Sigmoid colon (tissue), 7 donors: ENCODE data around the gene SH3TC1. TPM values are rescaled to one million over a fixed set of nuclear protein-coding genes. Genes with fewer than 3 reads are reported as not detected.

Experiments
- DNase-seq: peaks from one replicate; pipeline ENCODE4 v3.0.0-alpha.2; 2019
- H3K27ac ChIP-seq, 4 donors: fragments of 200-600 bp; sonication (generic); one replicate each; pipeline ENCODE4 v1.5.1; 2016 to 2019; ENCODE audit warnings: mild to moderate bottlenecking in 1 of 4
- H3K27me3 ChIP-seq, 3 donors: fragments of 200-600 bp; sonication (generic); one replicate each; pipeline ENCODE4 v1.5.1; 2019; ENCODE audit warnings: mild to moderate bottlenecking in 1 of 3
- H3K36me3 ChIP-seq, 4 donors: fragments of 200-600 bp; sonication (generic); one replicate each; pipeline ENCODE4 v1.5.1; 2016 to 2019
- H3K4me1 ChIP-seq, 4 donors: fragments of 200-600 bp; sonication (generic); one replicate each; pipeline ENCODE4 v1.5.1; 2017 to 2019
- H3K4me3 ChIP-seq, 4 donors: fragments of 200-600 bp; sonication (generic); one replicate each; pipeline ENCODE4 v1.5.1; 2017 to 2019; ENCODE audit warnings: mild to moderate bottlenecking in 2 of 4, moderate library complexity in 1 of 4
- H3K9me3 ChIP-seq, 4 donors: fragments of 200-600 bp in 3 of 4; sonication (generic) in 3 of 4; one replicate each; pipeline versions ENCODE4 v1.5.1 to v1.6.1; 2013 to 2019
- EP300 ChIP-seq, 4 donors: sonication (generic); formaldehyde crosslinking; IDR thresholded peaks; one replicate each; pipeline ENCODE4 v1.6.1; 2017; ENCODE audit warnings: antibody characterized with exemption in 4 of 4
- POLR2A ChIP-seq, 2 donors: fragments of 450-650 bp; IDR thresholded peaks; one replicate each; pipeline ENCODE4 v1.6.1; 2016; ENCODE audit warnings: antibody characterized with exemption in 2 of 2, mild to moderate bottlenecking in 2 of 2, moderate library complexity in 2 of 2
- POLR2AphosphoS5 ChIP-seq, 4 donors: sonication (generic); formaldehyde crosslinking; IDR thresholded peaks; one replicate each; pipeline ENCODE4 v1.6.1; 2017; ENCODE audit warnings: antibody characterized with exemption in 4 of 4
- WGBS, 2 donors: extraction: QIAGEN DNeasy Blood & Tissue Kit; methylation state at CpG; one replicate each; pipeline ENCODE4 v1.1.7; 2013; 5-methylcytosine and 5-hydroxymethylcytosine counted together
- intact Hi-C: fragments of 100-400 bp; cut with DNase I; formaldehyde crosslinking; loops from one replicate; pipeline ENCODE4 v1.15.1; 2023
- polyA plus RNA-seq, 3 donors: library from polyadenylated mRNA; stranded (reverse); fragments of 200-250 nt; gene quantifications; one replicate each; pipeline ENCODE4 v1.2.3, GENCODE V29; 2013
- total RNA-seq, 4 donors: library from RNA; depleted of rRNA; stranded (reverse); fragments of >200 nt; gene quantifications; one replicate each; pipeline ENCODE4 v1.1.0, GENCODE V29; 2016
- TF ChIP-seq, protein P1 (sequence below), 4 experiments: fragments of 450-650 bp in 3 of 4; fragments of 200-600 bp in 1 of 4; IDR thresholded peaks; one replicate each; pipeline ENCODE4 v1.5.1; 2016 to 2019; ENCODE audit warnings: antibody characterized with exemption in 4 of 4, mild to moderate bottlenecking in 3 of 4, moderate library complexity in 2 of 4
- donor health status: healthy with polysubstance abuse.
- donor health status: Bipolar disorder and iron deficiency.
- donor health status: healthy.

Gene SH3TC1
- total and polyA plus RNA-seq, 7 donors, result 3.0 to 24.4 (median 7.8) TPM

DNA sequence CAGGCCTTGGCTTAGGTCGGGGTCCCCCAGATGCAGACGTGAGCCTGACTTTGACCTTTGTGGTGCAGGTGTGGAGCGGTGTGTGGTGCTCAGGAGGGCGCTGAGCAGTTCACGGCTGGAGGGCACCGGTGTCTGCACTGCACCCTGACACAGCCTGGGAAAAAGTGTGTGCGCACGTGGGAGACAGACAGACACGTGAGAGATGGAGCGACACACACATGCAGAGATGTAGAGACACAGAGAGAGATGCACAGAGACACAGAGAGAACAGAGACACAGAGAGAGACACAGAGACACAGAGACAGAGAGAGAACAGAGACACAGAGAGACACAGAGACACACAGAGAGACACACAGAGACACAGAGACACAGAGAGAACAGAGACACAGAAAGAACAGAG lies 64.3 kb downstream of the SH3TC1 start:
- no peaks in the 10 kb centered on the region for H3K27me3 ChIP-seq
- H3K4me1 ChIP-seq, result peaks cover 0 to 30% (median 19%) of the 10 kb centered on the region in 4 donors
- H3K4me3 ChIP-seq, result no peak overlapping the region
- DNase-seq, result no peak
- H3K27ac ChIP-seq, result no peak overlapping the region
- H3K36me3 ChIP-seq, result no peaks in the 10 kb centered on the region
- intact Hi-C loops, result no loop called here
- H3K9me3 ChIP-seq, result no peaks in the 10 kb centered on the region
- 66 to 85% methylated on average over 10 of the region's 10 CpGs for WGBS, 2 donors
- no peak for TF ChIP-seq POLR2A (IDR thresholded peaks at IDR 0.05)
- TF ChIP-seq, protein P1, sequence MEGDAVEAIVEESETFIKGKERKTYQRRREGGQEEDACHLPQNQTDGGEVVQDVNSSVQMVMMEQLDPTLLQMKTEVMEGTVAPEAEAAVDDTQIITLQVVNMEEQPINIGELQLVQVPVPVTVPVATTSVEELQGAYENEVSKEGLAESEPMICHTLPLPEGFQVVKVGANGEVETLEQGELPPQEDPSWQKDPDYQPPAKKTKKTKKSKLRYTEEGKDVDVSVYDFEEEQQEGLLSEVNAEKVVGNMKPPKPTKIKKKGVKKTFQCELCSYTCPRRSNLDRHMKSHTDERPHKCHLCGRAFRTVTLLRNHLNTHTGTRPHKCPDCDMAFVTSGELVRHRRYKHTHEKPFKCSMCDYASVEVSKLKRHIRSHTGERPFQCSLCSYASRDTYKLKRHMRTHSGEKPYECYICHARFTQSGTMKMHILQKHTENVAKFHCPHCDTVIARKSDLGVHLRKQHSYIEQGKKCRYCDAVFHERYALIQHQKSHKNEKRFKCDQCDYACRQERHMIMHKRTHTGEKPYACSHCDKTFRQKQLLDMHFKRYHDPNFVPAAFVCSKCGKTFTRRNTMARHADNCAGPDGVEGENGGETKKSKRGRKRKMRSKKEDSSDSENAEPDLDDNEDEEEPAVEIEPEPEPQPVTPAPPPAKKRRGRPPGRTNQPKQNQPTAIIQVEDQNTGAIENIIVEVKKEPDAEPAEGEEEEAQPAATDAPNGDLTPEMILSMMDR (IDR thresholded peaks at IDR 0.05), result no peak
- TF ChIP-seq POLR2AphosphoS5 (IDR thresholded peaks at IDR 0.05), result no peak
- TF ChIP-seq EP300 (IDR thresholded peaks at IDR 0.05), result no peak

DNA sequence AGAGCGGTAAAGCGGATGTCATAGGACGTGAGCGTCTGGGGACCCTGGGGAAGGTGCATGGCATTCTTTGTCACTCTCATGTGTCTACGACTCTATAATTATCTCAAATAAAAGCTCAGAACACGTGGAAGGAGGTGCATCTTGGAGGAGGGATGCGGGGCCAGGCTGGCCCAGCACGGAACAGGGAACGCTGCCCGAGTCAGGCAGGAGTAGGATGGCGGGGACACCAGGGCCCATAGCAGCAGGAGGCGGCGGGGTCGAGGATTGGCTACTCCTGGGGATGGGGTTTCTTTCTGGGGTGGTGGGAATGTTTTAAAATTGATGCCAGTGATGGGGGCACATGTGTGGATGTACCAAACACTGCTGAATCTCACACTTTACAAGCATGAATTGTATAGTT lies 65.0 kb downstream of the SH3TC1 start:
- H3K9me3 ChIP-seq, result no peaks in the 10 kb centered on the region
- intact Hi-C loops, result no loop called here
- DNase-seq, result no peak

DNA sequence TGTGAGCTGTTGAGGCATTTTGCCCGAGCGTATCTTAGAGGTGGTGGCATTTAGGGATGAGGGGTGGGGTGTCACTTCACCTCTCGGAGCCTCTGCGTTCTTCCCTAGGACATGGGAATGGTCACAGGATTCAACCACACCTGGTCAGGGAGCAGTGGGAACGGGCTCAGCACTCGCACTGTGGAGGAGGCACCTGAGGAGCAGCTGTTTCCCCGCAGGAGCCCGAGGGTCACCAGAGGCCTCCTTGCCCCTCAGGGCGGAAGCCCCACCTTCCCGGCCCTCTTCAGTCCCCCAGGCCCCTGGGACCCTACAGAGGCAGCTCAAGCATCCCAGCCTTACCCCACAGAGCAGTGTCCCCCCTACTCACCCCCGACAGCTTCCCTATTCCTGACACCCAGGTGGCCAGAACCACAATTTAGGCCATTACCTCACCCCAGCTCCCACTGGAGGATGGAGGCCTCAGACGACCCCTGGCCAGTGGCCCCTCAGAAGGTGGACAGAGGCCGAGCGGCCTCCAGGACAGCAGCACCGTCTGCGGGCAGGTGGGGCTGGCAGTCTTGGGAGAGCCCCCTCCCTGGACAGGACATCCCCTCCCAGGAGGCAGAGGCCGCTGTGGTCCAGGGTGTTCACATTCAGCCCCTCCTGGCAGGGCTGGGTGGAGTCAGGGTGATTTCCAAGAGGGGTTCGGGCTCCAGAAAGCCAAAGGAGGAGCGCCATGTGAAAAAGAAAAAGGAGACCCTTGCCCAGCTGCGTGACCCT lies 66.3 kb downstream of the SH3TC1 start:
- Histone ChIP-seq H3K4me3 (no peak overlapping the region), H3K36me3 (no peaks in the 10 kb centered on the region), H3K4me1 (peaks cover 0 to 41% (median 35%) of the 10 kb centered on the region in 4 donors), H3K27ac (no peak overlapping the region), H3K9me3 (no peaks in the 10 kb centered on the region), H3K27me3 (no peaks in the 10 kb centered on the region)
- TF ChIP-seq EP300 (IDR thresholded peaks at IDR 0.05) (no peak), POLR2A (IDR thresholded peaks at IDR 0.05) (no peak), POLR2AphosphoS5 (IDR thresholded peaks at IDR 0.05) (no peak)
- TF ChIP-seq, protein P1 (IDR thresholded peaks at IDR 0.05), result no peak
- 55 to 80% methylated on average over 20 of the region's 20 CpGs for WGBS, 2 donors
- intact Hi-C loops, result no loop called here
- DNase-seq, result no peak

More for the DNA sequence above, 65.0 kb downstream of the SH3TC1 start:
- H3K27ac ChIP-seq, result no peak overlapping the region
- 76 to 87% methylated on average over 14 of the region's 14 CpGs for WGBS, 2 donors
- H3K4me3 ChIP-seq, result no peak overlapping the region
- TF ChIP-seq, protein P1 (IDR thresholded peaks at IDR 0.05), result no peak
- H3K36me3 ChIP-seq, result no peaks in the 10 kb centered on the region
- H3K27me3 ChIP-seq, result no peaks in the 10 kb centered on the region
- peaks cover 0 to 34% (median 25%) of the 10 kb centered on the region in 4 donors for H3K4me1 ChIP-seq

DNA sequence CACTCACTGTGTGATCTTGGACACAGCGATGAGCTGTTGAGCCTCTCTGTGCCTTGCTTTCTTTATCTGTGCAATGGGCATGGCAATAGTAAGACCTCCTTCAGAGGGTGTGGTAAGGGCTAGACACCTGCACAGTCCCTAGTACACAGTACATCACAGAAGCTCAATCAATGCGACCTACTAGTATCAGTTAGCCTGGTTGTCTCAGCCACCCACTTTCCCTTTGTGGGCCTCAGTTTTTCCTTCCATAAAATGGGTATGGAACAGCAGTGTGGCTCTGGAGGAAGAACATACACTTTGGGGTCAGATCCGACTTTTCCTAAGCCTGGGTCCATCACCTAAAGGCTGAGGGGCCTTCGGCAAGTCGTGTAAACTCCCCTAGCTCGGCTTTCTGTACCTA lies 67.0 kb downstream of the SH3TC1 start:
- intact Hi-C loops, result loop anchor here (2.0 kb wide), 1 partner anchor 137 kb away; no protein-coding TSS in a partner anchor
- peaks cover 0 to 41% (median 38%) of the 10 kb centered on the region in 4 donors for H3K4me1 ChIP-seq
- H3K27ac ChIP-seq, result peak overlapping the region in 1 of 4 donors; percentile 47
- TF ChIP-seq POLR2AphosphoS5 (IDR thresholded peaks at IDR 0.05) (no peak), POLR2A (IDR thresholded peaks at IDR 0.05) (no peak), EP300 (IDR thresholded peaks at IDR 0.05) (no peak)
- TF ChIP-seq, protein P1 (IDR thresholded peaks at IDR 0.05), result no peak
- no peak for DNase-seq
- H3K36me3 ChIP-seq, result no peaks in the 10 kb centered on the region
- H3K27me3 ChIP-seq, result no peaks in the 10 kb centered on the region
- no peak overlapping the region for H3K4me3 ChIP-seq
- no peaks in the 10 kb centered on the region for H3K9me3 ChIP-seq
- 75 to 91% methylated on average over 6 of the region's 6 CpGs for WGBS, 2 donors
